Nucleus accumbens (tissue), 56 donors: Measurements from ENCODE around the gene UFD1.

Experiments used
- DNase-seq, 56 donors: peaks; one replicate each; lab custom pipeline; 2025; lab: John Stamatoyannopoulos, UW

UFD1 gene

GRCh38 chr22:19402642-19403191, 76.3 kb downstream of the UFD1 start:
- no peak for DNase-seq

- DNase-seq, result no peak
These were observed 77.5 kb downstream of the UFD1 start for GRCh38 chr22:19401483-19401882.

- no peak for DNase-seq
These were observed 78.1 kb downstream of the UFD1 start for GRCh38 chr22:19400881-19401280.
